ENCODE measurements around the gene GCH1. TPM values are rescaled to one million over a fixed set of nuclear protein-coding genes. Genes with fewer than 3 reads are reported as not detected.

GCH1 gene
- total and polyA plus RNA-seq, 4 donors, result 7.2 to 44.9 (median 14.8) TPM

DNA sequence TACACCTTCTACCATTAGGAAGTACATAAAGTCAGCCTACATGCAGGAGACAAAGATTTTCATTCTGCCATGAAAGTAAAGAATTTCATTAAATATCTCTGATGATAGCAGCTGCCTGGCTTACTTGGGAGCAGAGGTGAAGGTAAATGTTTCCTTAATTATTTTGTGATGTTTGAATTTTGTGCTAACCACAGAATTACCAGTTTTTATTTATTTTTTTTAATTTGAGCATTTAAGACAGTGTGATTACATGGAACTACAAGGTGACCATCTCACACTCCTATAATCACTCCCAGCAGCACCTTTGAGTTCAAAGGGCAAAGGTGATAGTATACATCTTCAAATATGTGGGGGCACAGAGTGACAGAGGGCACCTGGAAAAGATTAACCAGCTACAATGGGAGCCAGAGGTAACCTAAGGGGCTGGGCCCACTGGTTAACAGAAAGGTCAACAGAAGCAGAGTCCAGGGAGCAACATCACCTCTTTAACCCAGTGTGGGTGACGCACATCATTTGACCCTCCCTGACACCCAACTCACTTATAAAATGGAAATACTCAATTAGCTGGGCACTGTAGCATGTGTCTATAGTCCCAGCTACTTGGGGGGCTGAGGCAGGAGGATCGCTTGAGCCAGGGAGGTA lies 65.0 kb downstream of the GCH1 start:
- 93 to 95% methylated on average over 2 of the region's 2 CpGs for WGBS, 2 donors
- Histone ChIP-seq H3K36me3 (ENCODE audit: control insufficient read depth in 4 of 4, insufficient read depth in 4 of 4, low read length in 4 of 4) (peaks cover 0 to 1% (median 0%) of the 10 kb centered on the region in 4 donors), H3K9me3 (ENCODE audit: control insufficient read depth in 4 of 4, insufficient read depth in 3 of 4, low read length in 3 of 4) (no peaks in the 10 kb centered on the region), H3K27me3 (ENCODE audit: control insufficient read depth in 3 of 3, insufficient read depth in 3 of 3, low read length in 2 of 3) (no peaks in the 10 kb centered on the region), H3K4me3 (no peak overlapping the region), H3K27ac (ENCODE audit: low read depth in 1 of 2, low read length in 1 of 2) (no peak overlapping the region), H3K4me1 (ENCODE audit: control insufficient read depth in 5 of 5, insufficient read depth in 5 of 5, low read length in 5 of 5) (peaks cover 0 to 5% (median 0%) of the 10 kb centered on the region in 5 donors), H3K9ac (ENCODE audit: insufficient read depth in 1 of 2, low read length in 2 of 2) (no peak overlapping the region)
- TF ChIP-seq, protein P1, sequence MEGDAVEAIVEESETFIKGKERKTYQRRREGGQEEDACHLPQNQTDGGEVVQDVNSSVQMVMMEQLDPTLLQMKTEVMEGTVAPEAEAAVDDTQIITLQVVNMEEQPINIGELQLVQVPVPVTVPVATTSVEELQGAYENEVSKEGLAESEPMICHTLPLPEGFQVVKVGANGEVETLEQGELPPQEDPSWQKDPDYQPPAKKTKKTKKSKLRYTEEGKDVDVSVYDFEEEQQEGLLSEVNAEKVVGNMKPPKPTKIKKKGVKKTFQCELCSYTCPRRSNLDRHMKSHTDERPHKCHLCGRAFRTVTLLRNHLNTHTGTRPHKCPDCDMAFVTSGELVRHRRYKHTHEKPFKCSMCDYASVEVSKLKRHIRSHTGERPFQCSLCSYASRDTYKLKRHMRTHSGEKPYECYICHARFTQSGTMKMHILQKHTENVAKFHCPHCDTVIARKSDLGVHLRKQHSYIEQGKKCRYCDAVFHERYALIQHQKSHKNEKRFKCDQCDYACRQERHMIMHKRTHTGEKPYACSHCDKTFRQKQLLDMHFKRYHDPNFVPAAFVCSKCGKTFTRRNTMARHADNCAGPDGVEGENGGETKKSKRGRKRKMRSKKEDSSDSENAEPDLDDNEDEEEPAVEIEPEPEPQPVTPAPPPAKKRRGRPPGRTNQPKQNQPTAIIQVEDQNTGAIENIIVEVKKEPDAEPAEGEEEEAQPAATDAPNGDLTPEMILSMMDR (IDR thresholded peaks at IDR 0.05; ENCODE audit: control extremely low read depth, extremely low read depth), result no peak
- DNase-seq (no peak), ATAC-seq (ENCODE audit: insufficient read depth, low FRiP score) (no peak)

DNA sequence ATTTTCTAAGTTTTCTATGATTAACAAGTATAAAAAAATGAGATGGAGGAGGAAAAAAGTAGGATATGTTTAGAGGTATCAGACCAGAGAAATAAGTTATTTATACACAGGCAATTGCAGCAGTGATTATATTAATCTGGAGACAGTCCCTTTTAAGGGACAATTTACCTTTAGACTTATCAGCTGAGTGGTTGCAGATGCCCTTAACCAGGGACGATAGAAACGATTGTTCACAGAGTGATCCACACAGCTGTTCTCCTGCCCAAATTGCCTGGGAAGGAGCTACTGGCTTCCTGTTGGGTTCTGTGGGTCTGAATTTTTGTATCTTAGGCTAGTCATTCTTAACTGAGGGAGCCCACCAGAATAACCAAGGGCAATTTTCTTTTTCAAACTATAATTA lies 66.4 kb downstream of the GCH1 start:
- Histone ChIP-seq H3K27me3 (ENCODE audit: control insufficient read depth in 3 of 3, insufficient read depth in 3 of 3, low read length in 2 of 3) (no peaks in the 10 kb centered on the region), H3K9me3 (ENCODE audit: control insufficient read depth in 4 of 4, insufficient read depth in 3 of 4, low read length in 3 of 4) (no peaks in the 10 kb centered on the region), H3K9ac (ENCODE audit: insufficient read depth in 1 of 2, low read length in 2 of 2) (no peak overlapping the region), H3K4me3 (no peak overlapping the region), H3K27ac (ENCODE audit: low read depth in 1 of 2, low read length in 1 of 2) (no peak overlapping the region), H3K4me1 (ENCODE audit: control insufficient read depth in 5 of 5, insufficient read depth in 5 of 5, low read length in 5 of 5) (peaks cover 0 to 5% (median 0%) of the 10 kb centered on the region in 5 donors), H3K36me3 (ENCODE audit: control insufficient read depth in 4 of 4, insufficient read depth in 4 of 4, low read length in 4 of 4) (peaks cover 0 to 1% (median 0%) of the 10 kb centered on the region in 4 donors)
- TF ChIP-seq, protein P1 (IDR thresholded peaks at IDR 0.05; ENCODE audit: control extremely low read depth, extremely low read depth), result no peak
- 71 to 73% methylated on average over 2 of the region's 2 CpGs for WGBS, 2 donors
- DNase-seq, result no peak
- ATAC-seq (ENCODE audit: insufficient read depth, low FRiP score), result no peak

DNA sequence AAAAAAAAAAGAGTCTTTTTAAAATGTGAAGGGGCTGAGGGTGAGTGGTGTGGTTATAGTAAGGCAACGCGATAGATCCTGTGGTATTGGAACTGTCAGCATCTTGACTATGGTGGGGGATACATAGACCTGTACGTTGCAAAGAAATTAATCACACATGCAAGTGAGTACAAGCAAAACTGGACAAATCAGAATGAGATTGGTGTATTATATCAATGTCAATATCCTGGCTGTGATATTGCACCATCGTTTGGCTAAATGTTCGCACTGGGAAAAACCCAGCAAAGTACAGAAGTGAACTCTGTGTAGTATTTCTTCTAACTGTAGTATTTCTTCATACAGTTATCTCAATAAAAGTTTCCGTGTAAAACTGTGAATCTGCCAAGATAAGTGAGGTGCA lies 67.9 kb downstream of the GCH1 start:
- ATAC-seq (ENCODE audit: insufficient read depth, low FRiP score) (no peak), DNase-seq (no peak)
- WGBS, 2 donors, result 87 to 91% methylated on average over 6 of the region's 6 CpGs
- TF ChIP-seq, protein P1 (IDR thresholded peaks at IDR 0.05; ENCODE audit: control extremely low read depth, extremely low read depth), result no peak
- H3K27me3 ChIP-seq (ENCODE audit: control insufficient read depth in 3 of 3, insufficient read depth in 3 of 3, low read length in 2 of 3), result no peaks in the 10 kb centered on the region
- no peak overlapping the region for H3K4me3 ChIP-seq
- peaks cover 0 to 5% (median 0%) of the 10 kb centered on the region in 5 donors for H3K4me1 ChIP-seq (ENCODE audit: control insufficient read depth in 5 of 5, insufficient read depth in 5 of 5, low read length in 5 of 5)
- H3K9me3 ChIP-seq (ENCODE audit: control insufficient read depth in 4 of 4, insufficient read depth in 3 of 4, low read length in 3 of 4), result peaks cover 0 to 3% (median 0%) of the 10 kb centered on the region in 4 donors
- H3K36me3 ChIP-seq (ENCODE audit: control insufficient read depth in 4 of 4, insufficient read depth in 4 of 4, low read length in 4 of 4), result no peaks in the 10 kb centered on the region
- no peak overlapping the region for H3K27ac ChIP-seq (ENCODE audit: low read depth in 1 of 2, low read length in 1 of 2)
- no peak overlapping the region for H3K9ac ChIP-seq (ENCODE audit: insufficient read depth in 1 of 2, low read length in 2 of 2)

DNA sequence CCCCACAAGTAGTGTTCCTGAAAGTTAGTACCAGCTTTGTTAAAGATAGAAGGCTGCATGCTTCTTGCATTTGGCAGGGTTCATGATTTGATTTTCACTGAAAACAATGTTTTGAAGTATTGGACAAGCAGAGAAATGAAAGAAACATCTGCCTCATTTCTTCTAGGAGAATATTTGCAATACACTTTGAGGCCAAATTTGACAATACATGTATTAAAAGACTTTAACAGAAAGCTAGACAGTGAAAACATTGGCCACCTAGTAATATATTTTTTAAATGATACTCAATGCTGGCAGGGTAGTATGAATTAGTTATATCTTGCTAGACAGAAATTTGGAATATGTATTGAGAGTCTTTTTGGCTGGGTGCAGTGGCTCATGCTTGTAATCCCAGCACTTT lies 68.5 kb downstream of the GCH1 start:
- DNase-seq (peak in 2 of 3 donors; percentile 72 to 84), ATAC-seq (ENCODE audit: insufficient read depth, low FRiP score) (no peak)
- H3K4me3 ChIP-seq, result no peak overlapping the region
- no peaks in the 10 kb centered on the region for H3K36me3 ChIP-seq (ENCODE audit: control insufficient read depth in 4 of 4, insufficient read depth in 4 of 4, low read length in 4 of 4)
- peaks cover 0 to 3% (median 0%) of the 10 kb centered on the region in 4 donors for H3K9me3 ChIP-seq (ENCODE audit: control insufficient read depth in 4 of 4, insufficient read depth in 3 of 4, low read length in 3 of 4)
- H3K4me1 ChIP-seq (ENCODE audit: control insufficient read depth in 5 of 5, insufficient read depth in 5 of 5, low read length in 5 of 5), result peaks cover 0 to 5% (median 0%) of the 10 kb centered on the region in 5 donors
- no peaks in the 10 kb centered on the region for H3K27me3 ChIP-seq (ENCODE audit: control insufficient read depth in 3 of 3, insufficient read depth in 3 of 3, low read length in 2 of 3)
- TF ChIP-seq, protein P1 (IDR thresholded peaks at IDR 0.05; ENCODE audit: control extremely low read depth, extremely low read depth), result no peak
- no peak overlapping the region for H3K27ac ChIP-seq (ENCODE audit: low read depth in 1 of 2, low read length in 1 of 2)
- no peak overlapping the region for H3K9ac ChIP-seq (ENCODE audit: insufficient read depth in 1 of 2, low read length in 2 of 2)
